ENCODE results near the gene KRTAP13-3.

GRCh38 chr21:30408782-30409494 lies 16.8 kb downstream of the KRTAP13-3 start:
- TF ChIP-seq GLIS3 (CRISPR knock-in tag; IDR thresholded peaks at IDR 0.05) (no peak), SNAI2 (CRISPR knock-in tag; IDR thresholded peaks at IDR 0.05) (no peak), ARNTL (CRISPR knock-in tag; IDR thresholded peaks at IDR 0.05; ENCODE audit: borderline replicate concordance, low read depth) (no peak), TSHZ2 (CRISPR knock-in tag; IDR thresholded peaks at IDR 0.05) (no peak), RARB (CRISPR knock-in tag; IDR thresholded peaks at IDR 0.05) (no peak), ZFP30 (CRISPR knock-in tag; IDR thresholded peaks at IDR 0.05) (no peak), ZNF8 (CRISPR knock-in tag; IDR thresholded peaks at IDR 0.05) (no peak), PATZ1 (CRISPR knock-in tag; IDR thresholded peaks at IDR 0.05; ENCODE audit: borderline replicate concordance) (no peak), CREB5 (CRISPR knock-in tag; IDR thresholded peaks at IDR 0.05; ENCODE audit: low read depth) (no peak), CSRNP3 (CRISPR knock-in tag; IDR thresholded peaks at IDR 0.05) (no peak), ZFP3 (CRISPR knock-in tag; IDR thresholded peaks at IDR 0.05) (no peak), TOX (CRISPR knock-in tag; IDR thresholded peaks at IDR 0.05; ENCODE audit: borderline replicate concordance) (no peak), BACH2 (CRISPR knock-in tag; IDR thresholded peaks at IDR 0.05; ENCODE audit: borderline replicate concordance) (no peak)
